ENCODE results near the gene NLRC3.

- TF ChIP-seq CTCF (conservative IDR thresholded peaks at IDR 0.05; ENCODE audit: low read depth, low read length) (no peak), EZH2 (IDR thresholded peaks at IDR 0.05; ENCODE audit: low read length, unreplicated experiment) (no peak)
Measured at GRCh38 chr16:3596101-3596861, 19.1 kb upstream of the NLRC3 start.

Measured in PC-3 (cell line).